Suppressor macrophage treated with lipopolysaccharide for 4 hours (primary cell): ENCODE measurements around the gene EPHA6.
"Not testable (repeated sequence)": the region's sequence is repeated elsewhere in the genome, so short reads cannot be mapped to it uniquely, and the experiment has no call there.

Source experiments
- DNase-seq: peaks from one replicate; pipeline ENCODE4 v3.0.0-alpha.2; 2020

The EPHA6 gene

GRCh38 chr3:97297032-97297431 is 482.6 kb downstream of the EPHA6 start:
- no peak for DNase-seq

- DNase-seq = no peak
Observed at GRCh38 chr3:97301114-97301513, 486.7 kb downstream of the EPHA6 start.

DNA sequence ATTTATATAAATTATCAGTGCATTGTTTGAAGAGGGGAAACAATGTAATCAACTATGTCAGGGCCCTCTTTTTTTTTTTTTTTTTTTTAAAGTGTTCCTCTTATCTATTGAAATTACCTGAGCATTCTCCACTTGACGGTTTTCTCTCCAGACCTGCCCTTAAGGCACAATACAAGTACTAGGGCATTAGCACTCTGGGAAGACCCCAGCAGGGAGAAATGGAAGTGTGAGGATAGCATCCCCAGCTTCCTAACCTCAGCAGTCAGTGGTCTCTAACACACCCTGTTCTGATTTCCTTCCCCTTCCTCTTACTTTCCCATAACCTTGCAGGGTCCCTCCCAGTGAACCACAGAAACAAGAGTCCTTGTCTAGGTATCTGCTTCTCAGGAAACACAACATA is 491.8 kb downstream of the EPHA6 start:
- no peak for DNase-seq

- no peak for DNase-seq
Observed at GRCh38 chr3:97338375-97338774, 524.0 kb downstream of the EPHA6 start.

- DNase-seq = no peak
Observed at GRCh38 chr3:97340940-97341339, 526.5 kb downstream of the EPHA6 start.

- DNase-seq = no peak
Observed at GRCh38 chr3:97347780-97348179, 533.4 kb downstream of the EPHA6 start.

DNA sequence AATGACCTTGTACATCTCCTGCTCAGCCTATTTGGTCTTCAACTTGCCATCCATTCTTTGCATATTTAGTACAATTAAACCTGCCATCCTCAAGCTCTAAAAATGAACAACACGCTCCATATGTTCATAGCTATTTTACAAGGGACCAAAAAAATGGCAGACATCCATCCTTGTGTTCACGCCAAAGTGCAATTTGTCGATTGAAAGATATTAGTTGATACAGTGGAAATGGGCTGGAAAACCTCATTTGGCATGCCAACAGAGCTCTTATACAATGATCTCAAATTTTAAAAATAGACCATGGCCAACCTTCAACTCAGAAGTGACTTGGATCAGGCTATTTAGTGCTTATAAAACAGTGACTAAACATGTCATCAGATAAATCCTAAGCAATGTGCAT is 536.6 kb downstream of the EPHA6 start:
- DNase-seq = no peak

GRCh38 chr3:97353176-97353575 is 538.8 kb downstream of the EPHA6 start:
- DNase-seq = no peak

GRCh38 chr3:97359977-97360376 is 545.6 kb downstream of the EPHA6 start:
- DNase-seq = no peak

DNA sequence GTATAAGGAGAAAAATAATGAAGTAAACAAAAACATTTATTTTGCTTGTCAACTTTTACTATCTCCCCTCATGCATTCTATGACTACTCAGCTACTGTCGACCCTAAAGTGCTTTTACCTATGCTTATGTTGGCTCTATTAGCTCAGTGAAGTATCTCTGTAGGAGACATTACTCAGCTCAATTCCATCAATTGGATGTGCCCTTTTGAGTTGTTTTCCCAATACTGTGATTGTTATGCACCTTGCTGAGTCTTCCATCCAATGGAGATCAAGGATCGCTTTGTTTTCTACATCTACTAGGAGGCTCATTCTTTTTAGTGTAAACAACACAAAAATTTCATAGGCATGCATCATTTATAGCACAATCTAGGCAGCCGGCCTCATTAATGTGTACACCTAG is 546.4 kb downstream of the EPHA6 start:
- no peak for DNase-seq

DNA sequence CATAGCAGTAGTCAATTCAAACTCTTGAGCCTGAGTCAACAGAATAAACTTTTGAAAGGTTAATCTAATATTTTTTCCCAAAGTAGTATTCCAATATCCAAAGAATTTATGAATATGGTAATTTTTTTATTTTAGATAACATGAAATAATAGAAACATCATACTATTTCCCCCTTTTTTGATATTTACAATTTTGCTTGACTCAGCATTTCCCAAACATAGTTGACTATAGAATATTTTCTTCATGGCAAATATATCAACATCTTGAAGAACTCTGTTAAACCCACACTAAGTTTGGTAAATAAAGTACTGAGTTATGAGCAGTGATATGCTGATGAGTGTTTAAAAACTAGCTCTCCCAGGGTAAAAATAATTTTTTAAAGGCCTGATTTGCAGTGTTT is 570.2 kb downstream of the EPHA6 start:
- no peak for DNase-seq

DNA sequence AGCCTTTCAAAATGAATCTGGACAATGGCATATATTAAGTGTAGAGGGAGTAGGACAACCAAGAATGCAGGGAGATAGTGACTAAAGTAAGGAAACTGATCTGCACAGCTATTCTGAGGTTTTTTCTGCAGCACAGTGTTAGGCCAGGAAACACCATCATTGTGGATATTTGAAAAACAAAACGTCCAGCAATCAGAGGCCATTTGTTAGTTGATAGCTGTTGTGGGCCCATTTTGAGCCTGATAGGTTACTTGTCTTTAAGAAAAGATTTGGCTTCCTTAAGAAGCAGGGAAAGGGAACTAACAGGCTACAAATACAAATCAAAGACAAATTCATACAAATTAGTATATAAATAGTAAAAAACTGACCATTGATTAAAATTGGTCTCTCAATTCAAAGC is 574.4 kb downstream of the EPHA6 start:
- no peak for DNase-seq

- no peak for DNase-seq
Observed at GRCh38 chr3:97389936-97390335, 575.5 kb downstream of the EPHA6 start.

DNA sequence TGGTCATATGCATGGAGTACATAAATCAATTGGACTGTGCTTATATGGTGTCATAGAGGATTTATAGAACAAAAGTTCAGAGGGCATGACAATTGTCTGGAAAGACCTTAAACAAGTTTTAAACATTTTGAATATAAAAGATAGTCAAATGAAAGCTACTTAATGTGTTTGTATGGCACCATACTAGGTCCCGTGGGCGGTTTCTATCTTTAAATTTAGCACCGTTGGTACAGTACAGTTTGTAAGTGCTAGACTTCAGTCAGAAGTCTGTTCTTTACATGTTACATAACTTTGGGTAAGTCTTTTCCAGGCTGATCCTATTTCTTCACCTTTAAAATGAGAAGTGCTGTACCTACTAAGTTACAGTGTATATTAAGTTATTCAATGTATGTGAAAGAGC is 576.8 kb downstream of the EPHA6 start:
- no peak for DNase-seq

GRCh38 chr3:97409612-97410011 is 595.2 kb downstream of the EPHA6 start:
- no peak for DNase-seq

- no peak for DNase-seq
Observed at GRCh38 chr3:97421565-97421964, 607.2 kb downstream of the EPHA6 start.

DNA sequence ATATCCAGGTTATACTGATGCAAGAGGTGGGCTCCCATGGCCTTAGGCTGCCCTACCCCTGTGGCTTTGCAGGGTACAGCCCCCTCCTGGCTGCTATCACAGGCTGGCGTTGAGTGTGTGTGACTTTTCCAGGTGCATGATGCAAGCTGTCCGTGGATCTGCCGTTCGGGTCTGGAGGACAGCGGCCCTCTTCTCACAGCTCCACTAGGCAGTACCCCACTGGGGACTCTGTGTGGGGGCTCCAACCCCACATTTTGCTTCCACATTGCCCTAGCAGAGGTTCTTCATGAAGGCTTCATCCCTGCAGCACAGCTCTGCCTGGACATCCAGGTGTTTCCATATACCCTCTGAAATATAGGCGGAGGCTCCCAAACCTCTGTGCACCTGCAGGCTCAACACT is 610.6 kb downstream of the EPHA6 start:
- DNase-seq = no peak

DNA sequence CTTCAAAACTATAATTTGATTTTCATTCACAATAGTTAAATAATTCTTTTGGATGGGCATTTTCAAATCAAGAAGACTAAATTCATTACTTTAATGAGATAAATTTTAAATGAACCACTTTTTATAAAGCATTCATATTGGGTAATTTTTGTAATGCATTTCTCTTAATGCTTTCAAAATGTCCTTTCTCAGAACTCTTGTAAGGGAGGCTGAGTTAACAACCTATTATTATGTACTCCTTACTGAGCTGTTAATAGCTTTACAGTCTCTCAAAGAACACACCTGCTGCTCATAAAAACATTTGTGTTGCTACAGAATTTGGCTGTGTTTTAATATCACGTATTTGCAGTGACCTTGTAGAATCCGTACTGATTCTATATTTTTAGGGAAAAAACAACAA is 616.2 kb downstream of the EPHA6 start:
- no peak for DNase-seq

- DNase-seq = no peak
Observed at GRCh38 chr3:97432914-97433313, 618.5 kb downstream of the EPHA6 start.

GRCh38 chr3:97438131-97438530 is 623.7 kb downstream of the EPHA6 start:
- DNase-seq = no peak

DNA sequence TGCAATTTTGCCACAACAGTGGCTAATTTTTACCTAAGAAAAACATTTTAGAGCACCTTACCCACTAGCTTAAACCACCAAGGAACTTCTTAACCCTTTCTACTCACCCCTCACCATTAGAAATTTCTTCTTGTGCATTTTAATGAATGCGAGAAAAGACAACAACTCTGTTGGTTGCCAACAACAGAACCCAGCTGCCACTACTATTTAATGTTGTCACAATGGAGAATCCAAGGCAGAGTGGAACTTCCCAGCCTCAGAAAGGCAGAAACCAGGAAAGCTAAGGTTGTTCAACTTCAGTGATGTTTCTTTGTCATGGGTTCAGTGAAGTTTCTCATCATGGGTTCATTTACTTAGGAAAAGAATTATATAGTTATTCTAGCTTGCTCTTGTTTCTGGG is 625.0 kb downstream of the EPHA6 start:
- DNase-seq = no peak

DNA sequence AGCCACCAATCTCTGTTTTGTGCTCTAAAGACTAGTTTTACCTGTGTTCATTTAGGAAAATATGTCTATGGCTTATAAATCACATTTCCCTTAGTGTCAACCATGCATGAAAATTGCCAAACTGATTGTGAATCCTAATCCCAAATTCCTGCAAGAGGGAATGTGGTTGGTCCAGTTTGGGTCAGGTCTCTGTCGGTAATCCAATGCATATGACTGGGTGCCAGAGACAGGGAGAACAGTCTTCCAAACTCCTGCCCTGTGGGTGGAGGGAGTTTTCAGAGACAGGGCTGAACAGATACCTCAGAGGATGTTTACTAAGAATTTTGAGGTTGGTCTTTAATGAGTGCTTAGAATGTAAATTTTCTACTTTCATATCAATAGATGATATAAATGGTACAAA is 649.6 kb downstream of the EPHA6 start:
- DNase-seq = no peak

- no peak for DNase-seq
Observed at GRCh38 chr3:97470481-97470880, 656.1 kb downstream of the EPHA6 start.

GRCh38 chr3:97479740-97480139 is 665.3 kb downstream of the EPHA6 start:
- DNase-seq = no peak

DNA sequence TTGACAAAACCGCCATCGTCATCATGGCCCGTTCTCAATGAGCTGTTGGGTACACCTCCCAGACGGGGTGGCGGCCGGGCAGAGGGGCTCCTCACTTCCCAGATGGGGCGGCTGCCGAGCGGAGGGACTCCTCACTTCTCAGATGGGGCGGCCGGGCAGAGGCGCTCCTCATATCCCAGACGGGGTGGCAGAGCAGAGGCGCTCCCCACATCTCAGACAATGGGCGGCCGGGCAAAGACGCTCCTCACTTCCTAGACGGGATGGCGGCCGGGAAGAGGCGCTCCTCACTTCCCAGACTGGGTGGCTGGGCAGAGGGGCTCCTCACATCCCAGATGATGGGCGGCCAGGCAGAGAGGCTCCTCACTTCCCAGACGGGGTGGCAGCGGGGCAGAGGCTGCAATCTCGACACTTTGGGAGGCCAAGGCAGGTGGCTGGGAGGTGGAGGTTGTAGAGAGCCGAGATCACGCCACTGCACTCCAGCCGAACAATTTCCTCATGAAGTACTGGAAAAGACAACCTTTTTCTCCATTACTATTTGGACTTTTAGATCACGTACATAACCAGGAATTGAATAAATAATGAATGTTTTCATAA is 666.4 kb downstream of the EPHA6 start:
- DNase-seq = not testable (repeated sequence)

DNA sequence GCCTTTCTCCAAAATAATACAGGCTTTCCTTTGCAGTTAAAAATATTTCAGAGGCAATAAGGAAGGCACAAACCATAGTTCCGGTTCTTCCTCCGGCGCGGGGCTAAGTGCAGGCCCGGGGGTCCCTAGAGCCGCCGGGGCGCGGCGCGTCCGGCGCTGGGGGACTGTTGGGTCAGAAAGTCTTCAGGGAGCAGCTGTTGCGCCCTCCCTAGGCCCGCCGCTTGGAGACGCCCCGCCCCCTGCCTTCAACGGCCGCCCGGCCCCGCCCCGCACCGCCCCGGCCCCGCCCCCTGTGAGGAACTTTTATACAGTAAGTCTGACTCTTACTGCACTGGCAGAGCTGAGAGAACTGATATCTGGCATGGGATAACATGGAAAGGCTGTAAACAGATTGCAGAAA is 667.0 kb downstream of the EPHA6 start:
- DNase-seq = no peak
